ENCODE measurements around the gene GCLC.

DNA sequence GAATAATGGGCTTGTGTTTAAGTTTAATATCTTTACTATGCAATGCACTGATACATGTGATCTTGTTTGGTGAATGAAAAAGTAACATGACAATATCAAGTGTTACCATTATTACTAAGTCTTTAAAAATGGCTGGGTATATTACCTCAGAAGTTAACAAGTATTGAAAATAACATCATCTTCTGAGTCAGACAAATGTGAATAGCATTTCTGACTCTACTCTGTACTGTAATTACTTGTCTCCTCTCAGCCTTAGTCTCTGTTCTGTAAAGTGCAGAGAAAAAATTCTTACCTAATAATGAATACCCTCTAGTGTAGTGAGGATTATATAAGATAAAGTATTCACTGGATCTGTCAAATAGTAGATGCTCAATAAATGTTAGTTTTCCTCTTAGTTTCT lies 47.0 kb upstream of the GCLC start:
- no peak for TF ChIP-seq EZH2 (IDR thresholded peaks at IDR 0.05)
- no peak for TF ChIP-seq POLR2AphosphoS5 (IDR thresholded peaks at IDR 0.05; ENCODE audit: borderline replicate concordance, low read depth, low read length)

All from SK-N-MC (cell line).